GM23248 (cell line): ENCODE results near the gene TRAF3IP3. TPM values are rescaled to one million over a fixed set of nuclear protein-coding genes. Genes with fewer than 3 reads are reported as not detected.

ENCODE experiments used
- DNase-seq: peaks from one replicate; pipeline ENCODE4 v3.0.0-alpha.2; 2015
- H2AFZ ChIP-seq: fragments of 200-600 bp; sonication (generic); 2 replicates; pipeline ENCODE4 v1.6.1; 2016; ENCODE audit warnings: antibody characterized with exemption
- H3F3A ChIP-seq: fragments of 200-600 bp; sonication (generic); 2 replicates; pipeline ENCODE4 v1.6.1; 2016; ENCODE audit warnings: mild to moderate bottlenecking, antibody characterized with exemption, mixed run types; ENCODE audit not compliant: insufficient read depth
- H3K27ac ChIP-seq: fragments of 200-600 bp; sonication (generic); 2 replicates; pipeline ENCODE4 v1.5.1; 2016; ENCODE audit warnings: mild to moderate bottlenecking
- H3K27me3 ChIP-seq: fragments of 200-600 bp; sonication (generic); replicated peaks from 2 replicates; pipeline ENCODE4 v1.6.1; 2016; ENCODE audit warnings: mild to moderate bottlenecking; ENCODE audit not compliant: insufficient read depth
- H3K36me3 ChIP-seq: fragments of 200-600 bp; sonication (generic); 2 replicates; pipeline ENCODE4 v1.6.1; 2016; ENCODE audit warnings: low read depth, mild to moderate bottlenecking
- H3K4me1 ChIP-seq: fragments of 200-600 bp; sonication (generic); 2 replicates; pipeline ENCODE4 v1.6.1; 2016; ENCODE audit warnings: mild to moderate bottlenecking; ENCODE audit not compliant: insufficient read depth
- H3K4me2 ChIP-seq: fragments of 200-600 bp; sonication (generic); one replicate; pipeline ENCODE4 v1.6.1; 2016; ENCODE audit warnings: mild to moderate bottlenecking; ENCODE audit not compliant: unreplicated experiment
- H3K4me3 ChIP-seq: fragments of 200-600 bp; sonication (generic); 2 replicates; pipeline ENCODE4 v1.5.1; 2016; ENCODE audit warnings: mild to moderate bottlenecking
- H3K79me2 ChIP-seq: fragments of 200-600 bp; sonication (generic); 2 replicates; pipeline ENCODE4 v1.6.1; 2016; ENCODE audit warnings: mild to moderate bottlenecking; ENCODE audit not compliant: insufficient read depth
- H3K9ac ChIP-seq: fragments of 200-600 bp; sonication (generic); 2 replicates; pipeline ENCODE4 v1.6.1; 2016; ENCODE audit warnings: mild to moderate bottlenecking
- H3K9me2 ChIP-seq: fragments of 200-600 bp; sonication (generic); 2 replicates; pipeline ENCODE4 v1.6.1; 2016; ENCODE audit warnings: mixed run types, mild to moderate bottlenecking, moderate library complexity; ENCODE audit not compliant: insufficient read depth
- H3K9me3 ChIP-seq: fragments of 200-600 bp; sonication (generic); one replicate; pipeline ENCODE4 v1.6.1; 2017; ENCODE audit warnings: low read depth
- H4K20me1 ChIP-seq: fragments of 200-600 bp; sonication (generic); 2 replicates; pipeline ENCODE4 v1.6.0; 2016; ENCODE audit not compliant: insufficient read depth
- EZH2 ChIP-seq: fragments of 200-600 bp; sonication (generic); IDR thresholded peaks from 2 replicates; pipeline ENCODE4 v1.6.1; 2018; ENCODE audit warnings: antibody characterized with exemption, mild to moderate bottlenecking; ENCODE audit not compliant: insufficient read depth, poor library complexity, severe bottlenecking
- EZH2phosphoT487 ChIP-seq: fragments of 200-600 bp; sonication (generic); IDR thresholded peaks from 2 replicates; pipeline ENCODE4 v1.6.1; 2018; ENCODE audit warnings: antibody characterized with exemption, moderate library complexity, mild to moderate bottlenecking, low read depth; ENCODE audit not compliant: insufficient read depth
- WGBS, 2 experiments: methylation state at CpG; one replicate each; pipeline ENCODE4 v1.1.6; 2015 to 2017; ENCODE audit warnings: low lambda C conversion rate in 2 of 2, low coverage in 1 of 2; ENCODE audit errors: missing lambda C conversion rate in 2 of 2; 5-methylcytosine and 5-hydroxymethylcytosine counted together
- in situ Hi-C: fragments of 300-500 bp; cut with MboI; formaldehyde crosslinking; loops from 2 replicates; pipeline ENCODE4 v1.15.0; 2020
- polyA plus RNA-seq: library from polyadenylated mRNA; unstranded; fragments of >200 nt; fragmentation: Nextera tagmentation; extraction: Ambion mirVana; gene quantifications from 2 replicates; pipeline ENCODE4 v1.2.1, GENCODE V29; 2016
- total RNA-seq: library from RNA; depleted of rRNA; stranded (reverse); fragments of >200 nt; shearing (Covaris generic); gene quantifications from 2 replicates; pipeline ENCODE4 v1.2.3, GENCODE V29; 2014

The TRAF3IP3 gene
- total and polyA plus RNA-seq, 2 experiments from 2014 or later = not detected

- no peak overlapping the region for H2AFZ ChIP-seq
- H3K79me2 ChIP-seq = no peaks in the 10 kb centered on the region
- no peak overlapping the region for H3K4me3 ChIP-seq
- no peaks in the 10 kb centered on the region for H3K9me3 ChIP-seq
- no peak overlapping the region for H3K27ac ChIP-seq
- no peak for DNase-seq
- H3K4me2 ChIP-seq = no peak overlapping the region
- no peaks in the 10 kb centered on the region for H3K27me3 ChIP-seq
- H3K9me2 ChIP-seq = no peaks in the 10 kb centered on the region
- 48 to 59% methylated on average over 4 of the region's 4 CpGs for WGBS, 2 experiments
- in situ Hi-C loops = no loop called here
- TF ChIP-seq EZH2phosphoT487 (no peak), EZH2 (no peak)
- H3F3A ChIP-seq = no peaks in the 10 kb centered on the region
- H3K9ac ChIP-seq = no peak overlapping the region
- no peaks in the 10 kb centered on the region for H4K20me1 ChIP-seq
- H3K4me1 ChIP-seq = peaks cover under 1% of the 10 kb centered on the region; the same call in 1 of the 2 replicates
- no peaks in the 10 kb centered on the region for H3K36me3 ChIP-seq
Observed at GRCh38 chr1:209748620-209749019, 7.2 kb upstream of the TRAF3IP3 start.

DNA sequence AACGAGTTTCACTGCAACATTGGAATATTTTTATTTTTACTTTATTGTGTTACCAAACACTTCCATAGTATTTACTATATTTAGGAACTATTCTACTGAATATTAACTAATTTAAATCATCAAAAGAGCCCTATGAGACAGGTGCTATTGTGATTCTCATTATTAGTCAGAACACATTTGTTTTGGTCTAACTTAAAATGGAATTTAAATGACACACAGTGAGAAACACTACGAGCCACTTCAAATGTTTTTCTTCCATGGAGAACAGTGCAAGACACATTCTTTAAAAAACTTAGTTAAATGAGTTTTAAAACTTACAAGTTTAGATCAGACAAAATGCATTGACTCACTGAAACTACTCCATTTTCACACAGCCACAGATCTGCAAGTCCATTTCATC lies 6.6 kb upstream of the TRAF3IP3 start:
- DNase-seq = no peak
- no peaks in the 10 kb centered on the region for H3K79me2 ChIP-seq
- TF ChIP-seq EZH2 (no peak), EZH2phosphoT487 (no peak)
- no peaks in the 10 kb centered on the region for H3K9me2 ChIP-seq
- H3F3A ChIP-seq = no peaks in the 10 kb centered on the region
- no peaks in the 10 kb centered on the region for H3K36me3 ChIP-seq
- no peaks in the 10 kb centered on the region for H3K4me1 ChIP-seq
- H3K27ac ChIP-seq = no peak overlapping the region
- no peak overlapping the region for H3K9ac ChIP-seq
- H3K9me3 ChIP-seq = no peaks in the 10 kb centered on the region
- in situ Hi-C loops = no loop called here
- H4K20me1 ChIP-seq = no peaks in the 10 kb centered on the region
- no peaks in the 10 kb centered on the region for H3K27me3 ChIP-seq
- no peak overlapping the region for H2AFZ ChIP-seq
- no peak overlapping the region for H3K4me2 ChIP-seq
- WGBS, 2 experiments = 11 to 13% methylated on average over 2 of the region's 2 CpGs
- H3K4me3 ChIP-seq = no peak overlapping the region

DNA sequence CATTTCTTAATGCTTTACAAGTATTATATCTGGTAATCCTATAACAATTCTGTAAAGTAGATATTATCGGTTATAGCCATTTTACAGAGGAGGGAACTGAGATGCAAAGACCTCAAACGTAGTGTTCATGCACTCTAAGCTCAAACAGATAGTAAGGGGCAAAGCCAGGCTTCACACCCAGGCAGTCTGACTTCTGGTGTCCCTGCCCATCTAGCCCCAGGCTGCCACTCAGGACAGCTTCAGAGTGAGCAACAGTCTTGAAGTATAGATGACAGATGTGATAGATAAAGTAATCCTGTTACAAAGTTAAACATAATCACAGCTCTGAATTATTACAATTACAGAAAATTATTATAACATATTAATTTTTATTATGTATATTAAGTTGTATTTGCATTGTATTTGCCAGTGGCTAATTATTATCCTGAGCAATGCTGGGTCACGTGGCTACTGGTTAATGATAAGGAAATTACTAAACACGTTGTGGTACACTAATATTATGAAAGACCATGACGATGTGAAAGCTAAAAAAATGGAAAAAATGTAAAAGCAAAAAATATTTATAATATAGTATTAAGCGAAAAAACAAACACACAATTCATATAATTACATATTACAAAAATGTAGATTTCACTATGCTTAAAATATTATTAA lies 6.1 kb upstream of the TRAF3IP3 start:
- 45 to 49% methylated on average over 6 of the region's 6 CpGs for WGBS, 2 experiments

GRCh38 chr1:209751627-209752231 lies 4.1 kb upstream of the TRAF3IP3 start:
- Histone ChIP-seq H3K9me3 (no peaks in the 10 kb centered on the region), H3K4me3 (no peak overlapping the region), H3K36me3 (no peaks in the 10 kb centered on the region), H3K27me3 (no peaks in the 10 kb centered on the region), H3K4me1 (no peaks in the 10 kb centered on the region), H3K79me2 (no peaks in the 10 kb centered on the region), H3F3A (no peaks in the 10 kb centered on the region), H3K4me2 (no peak overlapping the region), H3K9ac (no peak overlapping the region), H3K9me2 (no peaks in the 10 kb centered on the region), H2AFZ (no peak overlapping the region), H3K27ac (no peak overlapping the region), H4K20me1 (no peaks in the 10 kb centered on the region)
- TF ChIP-seq EZH2phosphoT487 = no peak
- TF ChIP-seq EZH2 = no peak
- DNase-seq = no peak
- 49 to 51% methylated on average over 5 of the region's 5 CpGs for WGBS, 2 experiments
- in situ Hi-C loops = no loop called here

More for the DNA sequence above, 6.1 kb upstream of the TRAF3IP3 start:
- Histone ChIP-seq H4K20me1 (no peaks in the 10 kb centered on the region), H3K9ac (no peak overlapping the region), H3K27me3 (no peaks in the 10 kb centered on the region), H3K9me3 (no peaks in the 10 kb centered on the region), H2AFZ (no peak overlapping the region), H3K4me1 (no peaks in the 10 kb centered on the region), H3K4me2 (no peak overlapping the region), H3K4me3 (no peak overlapping the region), H3F3A (no peaks in the 10 kb centered on the region), H3K79me2 (no peaks in the 10 kb centered on the region), H3K9me2 (no peaks in the 10 kb centered on the region), H3K27ac (no peak overlapping the region), H3K36me3 (no peaks in the 10 kb centered on the region)
- DNase-seq = no peak
- in situ Hi-C loops = no loop called here
- TF ChIP-seq EZH2phosphoT487 (no peak), EZH2 (no peak)
